Dermis blood vessel endothelial cell (primary cell): Measurements from ENCODE around the gene OTULINL. TPM values are rescaled to one million over a fixed set of nuclear protein-coding genes. Genes with fewer than 3 reads are reported as not detected.
"Not testable (repeated sequence)": the region's sequence is repeated elsewhere in the genome, so short reads cannot be mapped to it uniquely, and the experiment has no call there.

ENCODE experiments used
- DNase-seq: peaks from one replicate; pipeline ENCODE4 v3.0.0; 2010
- total RNA-seq: library from RNA; depleted of rRNA; stranded (reverse); fragments of >200 nt; gene quantifications from 2 replicates; pipeline ENCODE4 v1.2.3, GENCODE V29; 2014

Gene OTULINL
- 0.34 and 0.56 TPM in 2 replicates for total RNA-seq

DNA sequence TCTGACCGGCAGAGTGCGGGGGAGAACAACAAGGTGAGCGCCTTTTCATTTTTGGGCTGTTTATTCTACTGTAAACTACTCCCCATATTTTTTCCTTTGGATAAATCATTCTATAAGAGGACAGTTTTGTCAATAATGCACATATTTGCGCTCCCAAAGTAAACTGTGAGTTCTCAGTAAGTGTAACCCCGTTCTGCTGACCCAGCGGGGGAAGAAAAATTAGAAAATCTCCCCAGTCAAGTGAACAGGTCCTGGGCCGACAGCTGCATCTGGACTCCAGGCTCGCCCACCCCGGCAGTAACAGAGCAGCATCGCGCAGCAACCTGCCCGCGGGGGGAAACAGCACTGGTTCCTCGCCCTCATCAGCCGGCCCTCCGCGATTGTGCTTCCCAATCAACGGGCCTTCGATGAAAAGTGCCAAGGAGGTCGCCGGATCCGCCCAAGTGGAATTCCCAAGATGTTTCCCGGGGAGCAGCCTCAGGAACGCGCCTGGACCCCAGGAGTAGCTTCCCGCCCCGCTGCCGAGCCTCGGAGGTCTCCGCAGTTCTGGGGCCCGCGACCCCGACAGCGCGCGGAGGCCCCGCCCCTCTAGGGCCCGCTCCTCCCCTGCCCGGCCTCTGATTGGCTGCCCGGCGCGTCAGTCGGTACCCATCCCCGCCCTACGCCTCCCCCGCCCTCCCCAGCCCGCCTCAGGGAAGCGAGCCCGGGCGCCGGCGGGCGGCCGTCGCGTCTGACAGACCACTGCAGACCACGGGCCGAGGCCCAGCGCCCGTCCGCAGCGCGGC is at the start of gene OTULINL:
Gene OTULINL, plus strand, starts transcription at position 687 of the 785 bp plus-strand sequence. CDS start 103 bp downstream, outside the sequence.
- DNase-seq = peak; percentile 73

DNA sequence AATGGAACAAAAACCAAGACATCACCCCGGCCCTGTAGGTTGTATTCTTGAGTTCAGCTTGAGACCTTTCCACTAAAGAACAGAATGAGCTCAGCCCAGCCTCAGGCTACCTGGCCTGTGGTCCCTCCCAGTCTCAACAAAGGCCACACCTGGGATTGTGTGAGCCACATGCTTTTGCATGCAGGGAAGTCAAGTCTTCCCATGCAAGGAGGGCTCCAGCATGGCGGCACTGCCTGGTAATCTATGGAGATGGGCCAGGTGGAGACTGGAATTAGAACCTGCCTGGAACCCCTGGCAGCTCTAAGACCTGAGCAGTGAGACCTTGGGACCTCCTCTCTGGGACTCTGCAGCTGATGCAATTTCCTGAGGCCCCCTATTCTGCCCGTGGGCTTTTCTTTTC is 49.4 kb upstream of the OTULINL start:
- DNase-seq = no peak

DNA sequence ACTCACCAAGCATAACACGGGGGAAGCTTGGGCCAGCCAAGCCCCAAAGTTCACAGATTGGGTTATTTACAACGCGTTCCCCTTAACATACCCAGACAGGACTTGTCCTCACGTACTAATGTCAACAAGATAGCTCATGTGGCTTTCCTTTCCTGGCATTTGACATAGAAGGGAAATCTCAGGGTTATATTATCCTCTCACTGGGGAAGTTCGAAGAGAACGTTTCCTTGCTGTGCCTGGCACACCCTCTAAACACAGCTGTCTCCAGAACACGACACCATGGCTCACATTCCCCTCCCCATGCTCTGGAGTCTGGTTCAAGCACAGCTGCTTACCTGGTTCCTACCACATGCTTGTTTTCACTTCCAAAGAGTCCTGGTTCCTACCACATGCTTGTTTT is 46.8 kb upstream of the OTULINL start:
- no peak for DNase-seq

DNA sequence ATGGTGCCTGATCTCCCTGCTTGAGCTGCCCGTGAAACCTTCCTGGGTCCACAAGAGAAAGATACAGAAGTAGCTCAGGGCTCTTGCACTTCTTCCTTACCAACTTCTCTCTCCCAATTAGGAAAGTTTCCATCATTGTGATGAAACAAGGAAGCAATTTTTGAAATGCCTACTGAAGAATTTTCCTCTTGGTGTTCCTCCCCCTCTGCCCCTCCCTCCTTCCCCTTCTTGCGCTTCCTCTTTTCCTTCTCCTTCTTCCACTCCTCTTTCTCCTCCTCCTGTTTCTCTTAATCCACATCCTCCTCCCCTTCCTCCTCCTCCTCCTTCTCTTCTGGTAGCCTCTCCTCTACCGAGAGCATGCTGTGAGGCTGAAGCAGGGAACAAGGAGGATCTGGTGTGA is 36.3 kb upstream of the OTULINL start:
- no peak for DNase-seq

DNA sequence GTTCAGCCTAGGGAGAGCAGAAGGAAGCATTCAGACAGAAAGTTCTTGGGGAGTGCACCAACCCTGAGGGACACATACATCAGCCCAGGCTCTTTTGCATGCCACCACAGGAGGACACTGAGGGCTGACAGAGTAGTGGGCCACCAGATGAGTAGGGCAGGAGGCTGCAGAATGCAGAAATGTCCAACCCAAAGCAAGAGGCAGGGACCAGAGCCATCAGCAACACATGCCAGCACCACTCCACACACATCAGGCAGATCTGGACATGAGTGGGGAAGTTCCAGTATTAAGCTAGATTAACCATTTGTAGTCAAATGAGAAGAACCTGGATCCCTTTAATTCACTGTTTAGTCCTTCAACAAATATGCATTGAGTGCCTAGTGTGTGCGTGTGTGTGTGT is 35.7 kb upstream of the OTULINL start:
- DNase-seq = no peak

DNA sequence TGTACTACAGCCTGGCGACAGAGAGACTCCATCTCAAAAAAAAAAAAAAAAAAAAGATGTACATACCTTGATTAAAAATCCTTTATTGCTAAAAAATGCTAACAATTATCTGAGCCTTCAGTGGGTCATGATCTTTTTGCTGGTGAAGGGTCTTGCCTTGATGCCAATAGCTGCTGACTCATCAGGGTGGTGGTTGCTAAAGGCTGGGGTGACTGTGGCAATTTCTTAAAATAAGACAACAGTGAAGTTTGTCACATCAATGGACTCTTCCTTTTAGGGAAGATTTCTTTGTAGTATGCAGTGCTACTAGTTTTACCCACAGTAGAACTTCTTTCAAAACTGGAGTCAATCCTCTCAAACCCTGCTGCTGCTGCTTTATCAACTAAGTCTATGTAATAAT is 33.9 kb upstream of the OTULINL start:
- DNase-seq = no peak

DNA sequence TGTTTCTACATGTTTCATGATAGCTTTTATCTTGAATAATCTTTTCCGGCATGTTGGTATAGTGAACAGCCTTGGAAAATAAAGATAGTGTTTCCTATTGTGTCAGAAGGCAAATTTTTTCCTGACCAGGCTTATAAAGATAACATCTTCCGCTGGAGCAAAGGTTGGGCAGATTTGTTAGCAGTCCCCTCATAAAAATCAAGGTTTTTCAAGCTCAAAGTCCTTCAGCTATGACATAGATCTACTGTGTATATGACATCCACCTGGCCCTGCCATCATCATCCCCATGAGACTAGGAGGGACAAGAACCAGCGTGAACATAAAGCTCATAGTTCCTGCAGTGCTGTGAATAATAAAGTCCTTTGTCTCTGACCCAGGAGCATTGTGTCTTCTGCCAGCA is 30.4 kb upstream of the OTULINL start:
- no peak for DNase-seq

DNA sequence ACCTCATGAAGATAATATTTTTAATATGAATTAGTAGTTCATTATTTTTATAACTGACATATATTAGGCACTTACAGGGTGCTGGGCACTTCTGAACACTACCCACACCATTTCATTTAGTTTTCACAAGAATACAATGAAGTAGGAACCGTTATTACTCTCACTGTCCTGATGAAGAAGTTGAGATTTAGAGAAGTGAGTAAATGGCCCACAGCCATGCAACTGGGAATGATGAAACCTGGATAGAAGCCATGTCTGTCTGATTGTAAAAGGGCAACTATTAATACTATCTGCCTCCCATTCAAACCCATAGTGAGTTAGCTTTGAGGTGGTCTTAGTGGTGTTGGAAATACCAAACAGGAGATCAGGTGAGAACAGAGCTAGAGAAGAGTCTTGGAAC is 29.6 kb upstream of the OTULINL start:
- no peak for DNase-seq

DNA sequence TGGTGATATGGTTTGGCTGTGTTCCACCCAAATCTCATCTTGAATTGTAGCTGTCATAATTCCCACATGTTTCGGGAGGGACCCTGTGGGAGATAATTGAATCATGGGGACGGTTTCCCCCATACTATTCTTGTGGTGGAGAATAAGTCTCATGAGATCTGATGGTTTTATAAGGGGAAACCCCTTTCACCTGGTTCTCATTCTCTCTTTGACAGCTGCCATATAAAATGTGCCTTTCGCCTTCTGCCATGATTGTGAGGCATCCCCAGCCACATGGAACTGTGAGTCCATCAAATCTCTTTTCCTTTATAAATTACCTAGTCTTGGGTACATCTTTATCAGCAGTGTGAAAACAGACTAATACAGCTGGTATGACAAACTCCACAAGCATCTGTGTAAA is 27.3 kb upstream of the OTULINL start:
- DNase-seq = not testable (repeated sequence)

DNA sequence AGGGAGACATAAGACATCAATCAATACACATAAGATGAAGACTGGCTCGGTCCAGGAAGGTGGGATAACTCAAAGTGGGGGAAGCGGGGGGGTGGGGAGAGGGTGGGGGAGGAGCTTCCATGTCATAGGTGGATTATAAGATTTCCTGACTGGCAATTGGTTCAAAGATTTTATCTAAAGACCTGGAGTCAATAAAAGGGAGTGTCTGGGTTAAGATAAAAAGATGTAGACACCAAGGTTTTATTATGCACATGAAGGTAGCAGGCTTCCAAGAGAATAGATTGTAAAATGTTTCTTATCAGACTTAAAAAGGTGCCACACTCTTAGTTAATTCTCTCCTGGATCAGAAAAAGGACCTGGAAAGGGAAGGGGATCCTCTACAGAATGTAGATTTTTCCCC is 25.6 kb upstream of the OTULINL start:
- DNase-seq = no peak

DNA sequence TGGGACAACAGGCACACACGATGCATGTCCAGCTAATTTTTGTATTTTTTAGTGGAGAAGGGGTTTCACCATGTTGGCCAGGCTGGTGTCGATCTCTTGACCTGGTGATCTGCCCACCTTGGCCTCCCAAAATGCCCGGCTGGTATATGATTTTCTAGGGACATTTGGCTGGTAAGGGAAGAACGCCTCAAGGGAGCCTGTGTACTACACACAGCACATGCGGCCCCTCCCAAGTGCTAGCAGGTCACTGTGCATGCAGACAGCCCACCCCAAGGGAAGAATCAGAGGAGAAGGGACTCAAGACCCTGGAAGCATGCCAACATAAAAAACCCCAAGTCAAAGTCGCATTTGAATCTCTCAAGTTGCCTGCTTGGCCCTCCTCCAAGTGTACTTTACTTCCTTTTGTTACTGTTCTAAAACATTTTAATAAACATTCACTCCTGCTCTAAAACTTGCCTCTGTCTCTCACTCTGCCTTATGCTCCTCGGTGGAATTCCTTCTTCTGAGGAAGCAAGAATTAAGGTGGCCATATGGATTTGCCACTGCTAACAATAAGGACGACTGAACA is 24.3 kb upstream of the OTULINL start:
- DNase-seq = no peak

DNA sequence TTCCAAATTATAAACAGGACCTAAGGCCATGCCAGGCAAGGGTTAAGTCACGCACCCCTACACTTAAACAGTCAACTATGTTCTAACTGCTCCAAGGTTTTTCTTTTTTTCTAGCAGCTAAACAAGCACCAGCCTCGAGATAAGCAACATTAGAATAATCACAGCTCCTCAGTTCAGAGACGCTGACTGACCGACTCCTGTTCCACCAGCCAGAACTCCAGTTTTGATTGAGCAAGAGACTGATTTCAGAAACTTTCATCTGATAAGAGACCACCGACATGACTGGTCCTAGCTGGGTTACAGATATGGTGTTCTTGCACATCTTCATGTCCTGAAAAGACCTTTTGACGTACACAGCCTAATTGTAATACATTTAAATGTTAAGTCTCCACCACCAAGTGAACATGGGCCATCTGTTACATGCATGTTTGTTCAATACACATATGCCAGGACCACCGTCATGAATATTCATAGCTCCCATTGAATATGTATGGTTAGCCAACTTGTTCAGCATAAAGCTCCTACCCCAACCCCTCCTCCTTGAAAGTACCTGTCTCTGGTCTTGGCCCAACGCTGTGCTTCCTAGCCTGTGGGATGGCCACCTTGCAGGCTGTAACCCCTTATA is 23.7 kb upstream of the OTULINL start:
- DNase-seq = no peak

DNA sequence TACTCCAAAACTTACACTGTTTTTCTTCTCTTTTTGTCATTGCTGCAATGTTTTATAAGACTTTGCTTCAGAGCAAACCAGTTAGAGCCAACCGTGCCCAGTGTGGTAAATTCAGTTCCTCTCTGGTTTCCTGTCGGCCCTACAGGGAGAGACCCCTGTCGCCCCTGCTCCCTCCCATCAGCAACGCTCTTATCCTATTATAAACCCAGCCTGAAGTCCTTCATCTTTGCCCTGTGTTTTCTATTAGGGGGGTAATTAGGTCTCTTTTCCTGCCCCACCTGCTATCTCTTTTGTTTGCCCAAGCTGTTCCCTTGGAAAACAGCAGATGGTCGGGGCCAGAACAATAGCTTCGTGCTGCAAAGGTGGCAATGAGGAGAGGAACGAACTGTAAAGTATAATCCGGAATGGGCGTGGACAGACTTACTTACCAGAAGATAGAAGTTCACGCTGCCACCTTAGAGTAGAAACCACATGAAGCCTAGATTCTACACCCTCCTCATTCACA is 21.4 kb upstream of the OTULINL start:
- no peak for DNase-seq

DNA sequence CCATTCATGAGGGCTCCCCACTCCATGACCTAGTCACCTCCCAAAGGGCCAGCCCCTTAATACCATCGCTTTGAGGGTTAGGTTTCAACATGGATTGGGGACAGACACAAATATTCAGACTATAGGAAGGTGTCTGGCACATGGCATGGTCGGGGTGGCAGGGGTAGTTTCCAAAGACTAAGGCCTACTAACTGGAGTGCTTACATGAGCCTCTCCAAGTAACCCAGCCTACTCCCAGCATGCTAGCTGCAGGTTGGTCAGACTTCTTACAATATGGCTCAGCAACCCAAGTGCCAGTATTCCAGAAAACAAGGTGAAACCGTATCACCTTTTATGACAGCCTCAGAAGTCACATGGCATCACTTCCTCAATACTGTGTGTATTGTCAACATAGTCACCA is 19.9 kb upstream of the OTULINL start:
- no peak for DNase-seq

DNA sequence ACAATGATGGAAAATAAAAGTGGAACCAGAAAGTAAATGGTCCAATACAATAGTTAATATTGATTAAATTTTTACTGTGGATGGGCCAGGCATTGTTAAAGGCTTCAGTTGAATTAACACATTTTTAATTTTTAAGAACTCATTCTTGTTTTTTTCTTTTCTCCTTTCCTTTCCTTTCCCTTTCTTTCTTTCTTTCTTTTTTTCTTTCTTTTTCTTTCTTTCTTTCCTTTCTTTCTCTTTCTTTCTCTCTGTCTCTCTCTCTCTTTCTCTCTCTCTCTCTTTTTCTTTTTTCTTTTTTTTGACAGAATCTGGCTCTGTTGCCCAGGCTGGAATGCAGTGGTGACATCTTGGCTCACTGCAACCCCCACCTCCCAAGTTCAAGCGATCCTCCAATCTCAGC is 13.3 kb upstream of the OTULINL start:
- no peak for DNase-seq

DNA sequence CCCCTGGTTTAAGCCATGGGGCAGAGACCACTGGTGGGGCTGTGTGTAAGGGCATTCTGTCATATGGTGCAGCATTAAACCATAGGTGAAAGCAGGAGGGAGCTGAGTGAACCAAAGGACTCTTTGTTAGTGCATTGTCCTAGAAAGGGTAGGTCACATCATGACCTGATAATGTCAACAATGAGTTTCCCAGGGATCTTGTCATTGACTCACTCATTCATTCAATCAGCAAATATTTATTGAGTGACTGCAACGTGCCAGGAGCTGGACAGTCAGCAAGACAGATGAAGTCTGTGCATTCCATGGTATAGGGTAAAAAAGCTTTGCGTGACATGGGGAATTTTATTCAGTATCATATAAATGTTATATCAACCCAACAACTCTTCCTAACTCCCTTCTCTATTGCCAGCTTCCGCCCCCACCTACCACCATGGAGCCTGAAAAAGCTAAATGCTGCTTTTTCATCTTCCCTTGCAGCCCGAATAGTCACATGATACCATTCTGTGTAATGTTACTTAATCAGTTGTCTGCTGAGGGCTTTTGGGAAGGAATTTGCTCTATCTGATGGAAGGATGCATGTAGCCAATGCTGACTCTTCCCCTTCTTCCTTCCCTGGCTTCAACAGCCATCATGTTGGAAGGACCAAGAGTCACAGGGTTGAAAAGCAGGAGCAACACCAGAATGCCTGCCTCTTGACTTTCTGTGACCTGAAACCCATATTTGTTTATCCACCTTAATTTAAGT is 11.5 kb upstream of the OTULINL start:
- DNase-seq = no peak

DNA sequence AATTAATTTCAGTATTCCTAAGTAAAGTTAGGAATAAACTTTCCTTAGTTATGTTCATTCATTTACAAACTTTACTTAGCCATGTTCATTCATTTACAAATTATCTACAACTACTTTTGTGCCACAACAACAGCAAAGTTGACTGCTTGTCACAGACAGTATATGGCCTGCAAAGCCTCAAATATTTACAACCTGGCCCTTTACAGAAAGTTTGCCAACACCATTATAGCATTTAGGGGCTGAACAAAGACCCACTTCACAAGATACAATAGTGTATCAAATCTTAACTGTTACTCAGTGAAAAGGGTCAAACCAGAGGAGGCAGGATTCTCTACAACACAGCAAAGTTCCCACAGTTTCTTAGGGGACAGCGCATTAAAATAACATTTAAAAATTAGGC is 9.7 kb upstream of the OTULINL start:
- no peak for DNase-seq

DNA sequence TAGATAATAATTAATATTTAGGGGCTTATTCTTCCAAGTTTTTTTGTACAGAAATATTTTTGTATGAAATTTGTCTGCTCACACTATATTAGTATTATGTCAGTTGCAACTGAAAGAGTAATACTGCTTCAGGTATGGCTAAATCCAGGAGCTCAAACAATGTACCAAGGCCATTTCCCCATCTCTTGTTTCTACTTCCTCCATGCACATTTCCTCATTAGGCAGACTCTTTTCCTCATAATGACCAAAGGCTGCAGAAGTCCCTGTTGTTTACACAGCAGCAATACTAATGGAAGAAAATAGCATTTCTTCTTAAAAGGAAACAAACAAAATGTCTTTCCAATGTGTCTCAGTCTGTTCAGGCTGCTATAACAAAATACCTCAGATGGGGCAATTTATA is 9.2 kb upstream of the OTULINL start:
- DNase-seq = no peak

DNA sequence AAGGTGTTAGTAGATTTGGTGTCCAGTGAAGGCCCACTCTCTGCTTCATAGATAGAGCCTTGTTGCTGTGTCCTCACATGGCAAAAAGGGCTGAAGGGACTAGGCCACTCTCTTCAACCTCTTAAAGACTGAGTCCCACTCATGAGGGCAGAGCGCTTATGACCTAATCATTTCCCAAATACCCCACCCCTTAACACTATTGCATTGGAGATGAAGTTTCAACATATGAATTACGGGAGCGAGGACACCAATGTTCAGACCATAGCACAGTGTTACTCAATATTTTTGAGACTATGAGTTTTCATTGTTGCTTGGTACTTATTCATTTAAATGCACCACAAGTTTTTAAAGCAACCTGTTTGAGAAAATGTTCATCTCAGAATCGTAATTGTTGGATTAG is 8.8 kb upstream of the OTULINL start:
- no peak for DNase-seq

DNA sequence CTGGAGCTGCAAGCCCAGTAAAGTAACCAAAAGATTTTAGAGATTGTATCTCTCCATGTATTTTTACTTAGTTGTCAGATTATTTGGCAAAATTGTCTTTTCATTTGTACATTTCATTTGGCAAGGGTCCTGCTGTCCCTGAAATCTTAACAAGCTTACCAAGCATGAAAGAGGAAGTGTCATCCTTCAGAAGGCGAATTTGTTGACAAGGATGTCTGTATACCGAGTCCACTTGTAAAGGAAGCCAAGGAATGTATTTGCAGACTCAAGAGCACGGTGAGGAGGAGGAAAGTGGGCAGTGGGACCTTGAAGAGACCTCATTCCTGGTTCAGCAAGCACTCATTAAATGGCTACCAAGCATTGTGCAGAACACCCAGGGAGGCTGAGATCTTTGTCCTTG is 7.5 kb upstream of the OTULINL start:
- no peak for DNase-seq

DNA sequence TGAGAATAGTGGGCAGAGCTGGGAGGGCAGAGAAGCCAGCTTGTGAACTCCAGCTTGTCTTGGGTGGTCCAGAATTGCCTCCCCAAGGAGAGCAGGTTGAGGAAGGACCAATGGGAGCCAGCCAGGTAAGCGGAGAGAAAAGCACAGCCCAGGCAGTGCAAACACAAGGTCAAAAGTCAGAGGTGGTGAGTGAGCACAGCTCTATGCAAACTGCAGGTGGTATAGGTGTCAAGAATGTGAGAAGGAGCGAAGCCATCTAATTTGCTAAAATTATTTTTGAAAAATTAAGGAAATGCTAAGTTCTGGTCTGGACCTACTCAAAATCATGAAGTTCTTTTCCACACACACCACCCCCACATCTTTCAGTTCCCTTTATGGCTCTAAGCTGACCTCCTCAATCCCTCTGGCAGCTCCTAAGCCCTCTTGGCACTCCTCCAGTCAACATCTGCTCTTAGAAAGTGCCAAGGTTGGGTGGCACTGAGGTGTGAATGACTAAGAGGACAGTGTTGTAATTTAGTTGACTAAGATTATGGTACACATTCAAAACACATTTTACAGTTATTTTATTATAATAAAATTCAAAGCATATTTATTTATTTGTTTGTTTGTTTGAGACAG is 6.6 kb upstream of the OTULINL start:
- DNase-seq = no peak

DNA sequence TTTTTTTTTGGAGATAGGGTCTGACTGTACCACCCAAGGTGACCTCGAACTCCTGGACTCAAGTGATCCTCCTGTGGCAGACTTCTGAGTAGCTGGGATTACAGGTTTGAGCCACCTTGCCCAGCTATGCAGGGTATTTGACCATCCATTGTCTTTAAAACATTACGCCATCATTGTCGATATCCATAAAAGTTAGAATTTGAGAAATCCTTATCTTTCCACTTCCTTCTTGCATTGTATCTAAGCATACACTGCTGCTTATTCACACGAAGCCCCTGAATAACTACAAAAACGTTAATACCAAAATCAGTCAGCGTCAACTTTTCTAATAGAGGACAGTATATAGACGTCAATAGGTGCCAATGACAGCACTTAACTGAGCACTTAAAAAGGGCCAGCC is 5.4 kb upstream of the OTULINL start:
- no peak for DNase-seq
